GM21576 (cell line): Measurements from ENCODE around the gene STYX.

Experiments used
- ATAC-seq: cut with Tn5 transposase; IDR thresholded peaks from one replicate; pipeline ENCODE4 v1.9.1; 2021; ENCODE audit warnings: mild to moderate bottlenecking, moderate library complexity; ENCODE audit not compliant: unreplicated experiment

The STYX gene

GRCh38 chr14:52783206-52783605, 53.2 kb downstream of the STYX start:
- ATAC-seq: no peak

- ATAC-seq: no peak
Measured at GRCh38 chr14:52786887-52787286, 56.9 kb downstream of the STYX start.

DNA sequence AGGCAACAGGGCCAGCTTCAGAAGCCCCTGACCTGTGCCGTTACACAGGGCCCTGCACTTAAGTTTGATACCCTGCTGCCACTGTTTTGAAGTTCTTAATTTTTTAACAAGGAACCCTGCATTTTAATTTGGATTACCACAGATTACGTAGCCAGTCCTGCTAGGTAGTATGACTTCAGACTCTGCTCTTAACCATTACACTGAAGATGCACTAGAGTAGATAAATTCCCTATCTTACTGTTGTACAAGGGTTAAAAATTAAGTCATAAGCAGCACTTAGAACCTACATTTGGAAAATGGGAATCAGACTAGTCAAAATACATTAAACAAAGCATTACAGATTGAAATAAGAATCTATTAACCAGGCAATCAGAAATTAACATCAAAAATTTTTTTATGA, 59.2 kb downstream of the STYX start:
- no peak for ATAC-seq

DNA sequence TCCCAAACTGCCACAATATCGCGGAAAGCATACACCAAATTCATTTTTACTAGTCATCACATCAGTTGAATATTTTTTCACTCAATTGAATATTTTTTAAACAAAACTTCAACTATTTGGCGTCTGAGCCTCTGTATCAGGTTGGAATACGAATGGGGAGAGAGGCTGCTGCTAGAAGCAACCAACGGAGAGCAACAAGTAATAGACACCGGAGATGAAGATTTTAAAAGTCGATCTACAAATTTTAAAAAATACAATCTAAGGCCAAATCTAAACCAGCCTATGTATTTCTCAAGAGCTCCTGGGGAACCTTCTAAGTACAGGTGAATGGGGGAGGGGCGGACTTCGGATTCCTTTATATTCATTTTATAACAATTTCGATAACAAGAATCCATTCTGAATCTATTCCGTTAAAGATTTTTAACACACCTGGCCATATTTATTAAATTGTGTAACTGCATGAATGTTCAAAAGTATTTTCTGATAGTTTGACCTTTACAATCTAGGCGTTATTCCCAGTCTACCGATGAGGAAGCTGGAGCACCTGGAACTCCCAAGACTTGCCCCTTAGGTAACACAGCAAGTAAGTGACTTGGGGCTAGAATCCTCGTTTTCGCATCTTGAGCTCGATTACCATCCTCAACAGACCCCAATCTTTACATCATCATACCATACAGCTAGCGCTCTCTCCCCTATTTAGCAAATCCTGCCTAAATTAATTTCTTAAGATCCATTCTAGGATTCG, 60.2 kb downstream of the STYX start:
- ATAC-seq: no peak

- peak; percentile 1 for ATAC-seq
Measured at GRCh38 chr14:52790756-52791222, 60.8 kb downstream of the STYX start.

GRCh38 chr14:52791223-52792096, 61.5 kb downstream of the STYX start, which contains the start of gene GNPNAT1:
TSS of gene GNPNAT1 (minus strand) at chr14:52791607. CDS start at chr14:52784650, 6,957 bp downstream.
- ATAC-seq: peak; percentile 90

GRCh38 chr14:52792097-52792415, 62.1 kb downstream of the STYX start:
- no peak for ATAC-seq

- ATAC-seq: no peak
Measured at GRCh38 chr14:52793061-52793460, 63.1 kb downstream of the STYX start.

DNA sequence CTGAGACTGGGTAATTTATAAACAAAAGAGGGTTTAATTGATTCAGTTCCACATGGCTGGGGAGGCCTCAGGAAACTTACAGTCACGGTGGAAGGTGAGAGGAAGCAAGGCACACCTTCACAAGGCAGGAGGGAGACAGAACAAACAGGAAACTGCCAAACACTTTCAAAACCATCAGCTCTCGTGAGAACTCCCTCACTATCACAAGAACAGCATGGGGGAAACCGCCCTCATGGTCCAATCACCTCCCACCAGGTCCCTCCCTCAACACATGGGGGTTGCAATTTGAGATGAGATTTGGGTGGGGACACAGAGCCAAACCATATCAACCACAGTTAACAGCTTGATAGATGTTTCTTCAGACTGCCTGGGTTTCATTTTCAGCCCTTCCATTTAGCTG, 67.7 kb downstream of the STYX start:
- no peak for ATAC-seq

DNA sequence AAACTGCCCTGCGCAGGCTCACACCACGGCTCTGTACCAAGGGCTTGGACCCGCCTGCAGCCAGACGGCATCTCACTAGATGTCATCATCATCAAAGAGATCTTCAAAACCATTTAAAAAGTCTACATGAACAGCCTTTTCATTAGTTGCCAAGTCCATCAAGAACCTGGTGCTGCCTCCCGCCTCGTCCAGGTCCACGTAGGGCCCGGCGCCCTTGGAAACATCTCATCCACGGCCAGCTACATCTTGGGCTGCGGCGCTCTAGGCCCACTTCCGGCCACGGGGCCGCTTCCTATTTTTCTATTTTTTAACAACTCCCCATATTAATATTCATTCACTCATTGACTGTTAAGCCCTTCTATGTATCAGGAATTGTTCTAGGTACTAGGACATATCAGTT, 68.9 kb downstream of the STYX start:
- ATAC-seq: no peak

DNA sequence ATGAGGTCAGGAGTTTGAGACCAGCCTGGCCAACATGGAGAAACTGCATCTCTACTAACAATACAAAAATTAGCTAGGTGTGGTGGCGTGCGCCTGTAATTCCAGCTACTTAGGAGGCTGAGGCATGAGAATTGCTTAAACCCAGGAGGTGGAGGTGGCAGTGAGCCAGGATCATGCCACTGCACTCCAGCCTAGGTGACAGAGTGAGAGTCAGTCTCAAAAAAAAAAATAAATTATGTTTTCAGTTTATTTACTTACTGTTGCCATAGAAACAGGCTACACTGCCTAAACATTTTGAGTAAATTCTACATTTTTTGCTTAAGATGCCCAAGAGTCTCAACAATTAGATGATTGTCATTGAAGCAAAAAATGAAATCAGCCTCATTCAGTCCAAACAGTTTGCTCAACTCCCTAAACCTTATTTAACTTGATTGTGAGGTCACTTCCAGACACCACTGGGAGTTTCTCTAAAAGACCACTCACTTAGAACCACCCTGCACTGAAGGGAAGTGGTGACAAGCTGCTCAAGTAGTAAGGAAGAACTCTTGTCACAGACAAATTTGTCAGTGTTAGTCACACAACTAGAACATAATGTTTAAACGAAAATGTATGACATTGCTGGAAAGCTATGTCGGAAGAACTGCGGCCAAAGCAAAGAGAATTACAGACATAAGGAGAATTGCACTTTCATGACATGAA, 71.2 kb downstream of the STYX start:
- ATAC-seq: no peak

DNA sequence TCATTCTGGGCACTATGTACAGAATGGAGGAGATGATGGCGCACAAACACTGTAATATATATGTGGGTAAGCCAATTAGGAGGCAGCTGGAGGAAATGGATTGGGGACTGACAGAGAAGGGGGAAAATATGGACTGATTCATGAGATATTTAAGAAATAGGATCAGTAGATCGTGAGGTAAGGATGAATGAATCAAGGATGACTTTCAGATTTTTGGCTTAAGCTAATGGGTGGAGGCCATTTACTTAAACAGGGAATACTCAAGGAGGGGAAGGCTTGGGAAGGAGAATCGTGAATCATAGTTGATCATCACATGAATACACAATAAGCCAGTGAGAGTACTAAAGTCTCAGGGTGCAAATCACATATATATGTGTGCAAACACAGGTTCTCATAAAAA, 72.6 kb downstream of the STYX start:
- ATAC-seq: no peak

GRCh38 chr14:52806115-52806514, 76.1 kb downstream of the STYX start:
- ATAC-seq: no peak

DNA sequence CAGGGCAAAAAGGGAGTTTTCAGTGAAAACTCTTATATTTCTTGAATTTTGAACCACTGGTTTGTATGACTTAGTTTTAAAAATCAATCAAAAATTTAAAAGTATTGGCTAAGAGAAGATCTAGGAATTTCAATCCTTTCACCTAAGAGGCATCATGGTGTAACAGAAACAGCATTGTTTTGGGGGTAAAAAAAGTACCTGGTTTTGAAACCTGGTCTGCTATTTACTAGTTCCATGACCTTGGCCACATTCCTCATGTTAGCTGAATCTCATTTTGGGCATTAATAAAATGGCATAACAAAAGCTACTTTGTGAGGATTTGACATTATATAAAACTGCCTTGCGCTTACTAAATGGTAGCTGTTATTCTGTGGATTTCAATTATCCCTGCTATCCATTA, 78.1 kb downstream of the STYX start:
- ATAC-seq: no peak

DNA sequence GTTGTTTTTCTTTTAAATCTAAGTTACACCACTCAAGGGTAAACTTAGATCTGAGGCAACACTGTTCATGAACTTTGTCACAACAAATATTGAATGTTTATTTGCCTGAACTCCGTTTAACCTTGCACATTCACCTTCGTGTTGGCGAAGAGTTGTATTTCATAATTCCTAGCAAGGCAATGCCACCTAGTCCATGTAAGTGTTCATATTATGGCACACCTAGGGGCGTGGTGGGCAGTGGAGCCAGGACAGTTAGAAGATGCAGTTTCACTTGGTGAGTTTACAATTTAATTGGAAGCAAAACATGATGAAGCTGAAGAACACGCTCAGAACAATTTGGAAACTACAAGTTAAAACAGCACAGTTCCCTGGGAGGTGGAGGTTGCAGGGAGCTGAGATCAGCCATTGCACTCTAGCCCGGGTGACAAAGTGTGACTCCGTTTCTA, 91.9 kb downstream of the STYX start:
- no peak for ATAC-seq

DNA sequence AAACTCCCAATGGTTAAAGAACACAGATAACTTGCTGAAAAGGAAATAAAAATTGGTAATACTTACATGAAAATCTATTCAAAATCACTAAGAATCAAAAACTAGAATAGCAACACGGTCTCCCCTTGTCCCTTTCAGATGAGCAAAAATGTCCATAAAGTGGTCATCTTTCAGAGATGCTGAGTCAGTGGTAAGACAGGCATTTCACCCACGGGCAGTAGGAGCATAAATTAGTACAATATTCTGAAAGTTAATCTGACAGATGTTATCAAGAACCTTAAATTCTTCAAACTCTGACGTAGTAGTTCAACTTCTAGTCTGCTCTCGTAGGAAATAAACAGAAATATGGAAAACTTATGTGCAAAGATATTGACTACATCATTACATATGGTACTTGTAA, 94.5 kb downstream of the STYX start:
- ATAC-seq: no peak
